AG09319 (cell line): ENCODE results near the gene BCAS3.

Experiments used
- DNase-seq: peaks from one replicate; pipeline ENCODE4 v3.0.0-alpha.2; 2010; ENCODE audit warnings: low read depth; ENCODE audit errors: extremely low read depth
- TF ChIP-seq, protein P1 (sequence below): IDR thresholded peaks from 2 replicates; pipeline ENCODE4 v1.5.1; 2011; ENCODE audit warnings: low read depth, mild to moderate bottlenecking, inconsistent platforms, low read length, moderate library complexity

The BCAS3 gene

DNA sequence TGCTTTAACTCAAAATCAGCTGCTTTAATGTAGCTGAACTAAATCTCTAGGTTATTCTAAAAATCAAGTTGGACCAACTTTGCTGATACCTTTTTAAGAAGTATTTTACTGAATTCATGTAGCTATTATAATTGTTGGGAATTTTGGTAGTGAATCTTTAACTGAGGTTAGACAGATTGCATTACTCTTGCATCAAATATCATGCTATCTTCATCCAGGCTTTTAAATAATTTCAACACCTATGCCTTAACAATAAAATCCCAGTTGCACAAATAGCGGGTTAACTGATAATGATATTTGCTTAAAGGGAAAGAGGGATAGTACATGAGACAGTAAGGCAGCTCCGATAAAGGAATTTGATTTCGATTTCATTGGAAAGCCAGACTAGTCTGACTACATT lies 480.7 kb downstream of the BCAS3 start:
- no peak for DNase-seq
- TF ChIP-seq, protein P1, sequence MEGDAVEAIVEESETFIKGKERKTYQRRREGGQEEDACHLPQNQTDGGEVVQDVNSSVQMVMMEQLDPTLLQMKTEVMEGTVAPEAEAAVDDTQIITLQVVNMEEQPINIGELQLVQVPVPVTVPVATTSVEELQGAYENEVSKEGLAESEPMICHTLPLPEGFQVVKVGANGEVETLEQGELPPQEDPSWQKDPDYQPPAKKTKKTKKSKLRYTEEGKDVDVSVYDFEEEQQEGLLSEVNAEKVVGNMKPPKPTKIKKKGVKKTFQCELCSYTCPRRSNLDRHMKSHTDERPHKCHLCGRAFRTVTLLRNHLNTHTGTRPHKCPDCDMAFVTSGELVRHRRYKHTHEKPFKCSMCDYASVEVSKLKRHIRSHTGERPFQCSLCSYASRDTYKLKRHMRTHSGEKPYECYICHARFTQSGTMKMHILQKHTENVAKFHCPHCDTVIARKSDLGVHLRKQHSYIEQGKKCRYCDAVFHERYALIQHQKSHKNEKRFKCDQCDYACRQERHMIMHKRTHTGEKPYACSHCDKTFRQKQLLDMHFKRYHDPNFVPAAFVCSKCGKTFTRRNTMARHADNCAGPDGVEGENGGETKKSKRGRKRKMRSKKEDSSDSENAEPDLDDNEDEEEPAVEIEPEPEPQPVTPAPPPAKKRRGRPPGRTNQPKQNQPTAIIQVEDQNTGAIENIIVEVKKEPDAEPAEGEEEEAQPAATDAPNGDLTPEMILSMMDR: no peak

- TF ChIP-seq, protein P1: no peak
- DNase-seq: no peak
These were observed 481.7 kb downstream of the BCAS3 start for GRCh38 chr17:61159221-61159814.

DNA sequence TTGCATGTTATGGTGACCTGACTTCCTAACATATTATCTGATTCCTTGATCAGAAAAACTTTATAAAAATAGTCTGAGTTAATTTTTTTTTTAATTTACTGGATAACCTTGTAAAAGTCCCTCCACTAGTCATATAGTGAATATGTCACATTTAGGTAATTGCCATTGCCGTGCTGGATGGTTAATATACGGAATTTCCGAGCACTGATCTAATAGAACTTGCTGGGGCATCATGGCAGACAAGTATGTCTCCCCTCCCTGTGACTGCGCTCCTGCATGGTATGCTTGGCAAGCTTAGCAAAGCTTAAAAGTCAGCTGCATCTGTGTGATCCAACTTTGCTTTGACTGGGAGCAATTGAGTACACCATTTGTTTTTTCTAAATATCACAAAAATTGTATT lies 482.6 kb downstream of the BCAS3 start:
- DNase-seq: no peak
- TF ChIP-seq, protein P1: no peak

GRCh38 chr17:61160789-61161445 lies 483.3 kb downstream of the BCAS3 start:
- TF ChIP-seq, protein P1: no peak
- no peak for DNase-seq

DNA sequence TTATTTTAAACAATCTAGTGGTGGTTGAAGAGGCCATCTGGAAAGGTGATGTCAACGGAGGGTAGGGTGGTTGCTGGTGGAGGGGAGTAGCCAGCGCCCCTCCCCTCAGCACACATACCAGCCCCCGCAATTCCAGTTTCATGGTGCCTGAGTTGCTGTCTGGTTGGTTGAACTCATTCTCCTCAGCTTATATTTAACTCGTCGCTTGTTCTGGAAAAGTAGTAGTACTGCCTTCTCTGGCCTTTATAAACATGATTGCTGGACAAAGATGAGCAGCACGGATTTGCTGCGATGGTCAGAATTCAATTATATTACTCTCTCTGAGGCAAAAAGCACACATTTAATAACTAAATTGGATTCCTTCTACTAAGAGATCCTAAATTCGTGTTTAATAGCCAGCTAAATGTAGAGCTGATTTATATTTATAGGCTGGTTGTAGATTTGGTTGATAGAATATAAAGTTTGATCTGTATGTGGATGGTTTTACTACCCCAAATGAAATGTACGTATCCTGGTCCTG lies 484.0 kb downstream of the BCAS3 start:
- DNase-seq: no peak
- TF ChIP-seq, protein P1: no peak

DNA sequence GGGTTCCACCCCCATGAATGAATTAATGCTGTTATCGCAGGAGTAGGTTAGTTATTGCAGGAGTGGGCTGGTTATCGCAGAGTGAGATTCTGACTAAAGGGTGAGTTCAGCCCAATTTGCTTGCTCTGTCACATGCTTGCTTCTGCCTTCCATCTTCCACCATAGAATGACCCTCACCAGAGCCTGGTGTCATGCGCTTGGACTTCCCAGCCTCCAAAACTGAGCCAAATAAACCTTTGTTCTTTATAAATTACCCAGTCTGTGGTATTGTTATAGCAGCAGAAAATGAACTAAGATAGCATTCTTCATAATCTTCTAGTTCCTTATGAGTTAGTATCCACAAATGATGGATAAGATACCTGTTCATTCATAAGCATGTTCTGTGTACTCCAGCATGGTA lies 486.9 kb downstream of the BCAS3 start:
- DNase-seq: no peak
- TF ChIP-seq, protein P1: no peak

DNA sequence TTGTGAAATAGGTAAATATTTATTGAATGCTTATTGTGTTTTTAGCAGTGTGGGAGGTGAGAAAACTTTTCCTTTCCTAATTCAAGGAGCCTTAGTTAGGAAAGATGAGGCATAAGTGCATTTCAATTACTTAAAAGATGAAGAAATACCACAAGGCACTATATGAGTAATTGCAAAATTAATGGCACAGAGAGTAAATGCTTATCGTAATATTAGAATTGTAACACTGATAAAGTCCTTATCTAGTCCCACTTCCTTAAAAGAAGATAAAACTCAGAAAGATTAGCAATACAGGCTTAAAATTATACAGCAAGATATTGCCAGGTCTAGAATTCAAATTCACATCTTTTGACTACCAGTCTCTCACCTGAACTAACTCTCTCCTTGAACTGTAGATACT lies 489.4 kb downstream of the BCAS3 start:
- TF ChIP-seq, protein P1: no peak
- no peak for DNase-seq
